Epithelial cell of proximal tubule (primary cell): ENCODE measurements around the gene ZNF594. TPM values are rescaled to one million over a fixed set of nuclear protein-coding genes. Genes with fewer than 3 reads are reported as not detected.
"Not testable (repeated sequence)": the region's sequence is repeated elsewhere in the genome, so short reads cannot be mapped to it uniquely, and the experiment has no call there.

Experiments
- DNase-seq: peaks from one replicate; pipeline ENCODE4 v3.0.0-alpha.2; 2011; ENCODE audit warnings: low read depth
- H3K4me3 ChIP-seq: 2 replicates; pipeline ENCODE4 v1.5.1; 2011; ENCODE audit warnings: low read depth, mild to moderate bottlenecking, low read length
- CTCF ChIP-seq: conservative IDR thresholded peaks from 2 replicates; pipeline ENCODE4 v1.5.1; 2012; ENCODE audit warnings: low read depth, mild to moderate bottlenecking, low read length
- total RNA-seq: library from RNA; depleted of rRNA; stranded (reverse); fragments of >200 nt; gene quantifications from 2 replicates; pipeline ENCODE4 v1.2.3, GENCODE V29; 2015

ZNF594 gene
- total RNA-seq, 1 donor from 2014 or later: 1.7 TPM

GRCh38 chr17:5226940-5227878 is 35.5 kb upstream of the ZNF594 start:
- no peak overlapping the region for H3K4me3 ChIP-seq
- no peak for TF ChIP-seq CTCF
- no peak for DNase-seq

DNA sequence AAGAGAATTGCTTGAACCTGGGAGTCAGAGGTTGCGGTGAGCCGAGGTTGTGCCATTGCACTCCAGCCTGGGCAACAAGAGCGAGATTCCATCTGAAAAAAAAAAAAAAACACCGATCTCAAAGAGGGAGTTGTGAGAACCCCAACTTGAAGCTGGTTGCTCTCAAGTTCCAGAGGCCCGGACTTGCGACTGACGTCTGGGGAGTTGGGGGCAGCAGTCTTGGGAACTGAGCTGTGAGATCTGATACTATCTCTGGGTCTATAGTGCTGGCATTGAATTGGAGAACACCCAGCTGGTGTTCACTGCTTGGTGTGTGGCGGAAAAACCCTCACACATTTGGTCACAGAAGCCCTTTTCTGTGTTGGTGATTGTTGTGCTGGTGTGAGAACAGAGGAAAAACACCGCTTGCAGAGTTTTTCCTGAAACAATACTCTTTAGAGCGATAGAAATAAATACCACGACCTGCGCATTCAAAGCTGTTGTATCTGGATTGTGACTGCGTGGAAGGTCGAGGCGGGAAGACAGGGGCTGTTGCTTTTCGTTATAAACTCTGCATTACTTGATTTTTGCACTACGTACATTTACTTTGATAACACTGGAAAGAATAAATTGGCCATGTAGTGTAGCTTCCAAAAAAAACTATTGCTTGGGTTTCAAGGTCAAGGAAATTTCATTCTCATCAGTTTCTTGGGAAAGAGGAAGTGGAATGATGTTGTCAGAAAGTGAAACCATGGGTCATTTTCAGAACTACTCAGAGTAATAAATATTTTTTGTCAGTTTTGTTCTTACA is 34.2 kb upstream of the ZNF594 start:
- no peak for TF ChIP-seq CTCF
- no peak overlapping the region for H3K4me3 ChIP-seq
- no peak for DNase-seq

DNA sequence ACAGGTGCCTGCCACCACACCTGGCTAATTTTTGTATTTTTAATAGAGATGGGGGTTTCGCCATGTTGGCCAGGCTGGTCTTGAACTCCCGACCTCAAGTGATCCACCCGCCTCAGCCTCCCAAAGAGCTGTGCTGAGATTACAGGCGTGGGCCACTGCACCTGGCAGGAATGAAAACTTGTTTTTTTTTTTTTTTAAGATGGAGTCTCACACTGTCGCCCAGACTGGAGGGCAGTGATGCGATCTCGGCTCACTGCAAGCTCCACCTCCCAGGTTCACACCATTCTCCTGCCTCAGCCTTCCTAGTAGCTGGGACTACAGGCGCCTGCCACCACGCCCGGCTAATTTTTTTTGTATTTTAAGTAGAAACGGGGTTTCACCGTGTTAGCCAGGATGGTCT is 30.2 kb upstream of the ZNF594 start:
- not testable (repeated sequence) for H3K4me3 ChIP-seq, DNase-seq

DNA sequence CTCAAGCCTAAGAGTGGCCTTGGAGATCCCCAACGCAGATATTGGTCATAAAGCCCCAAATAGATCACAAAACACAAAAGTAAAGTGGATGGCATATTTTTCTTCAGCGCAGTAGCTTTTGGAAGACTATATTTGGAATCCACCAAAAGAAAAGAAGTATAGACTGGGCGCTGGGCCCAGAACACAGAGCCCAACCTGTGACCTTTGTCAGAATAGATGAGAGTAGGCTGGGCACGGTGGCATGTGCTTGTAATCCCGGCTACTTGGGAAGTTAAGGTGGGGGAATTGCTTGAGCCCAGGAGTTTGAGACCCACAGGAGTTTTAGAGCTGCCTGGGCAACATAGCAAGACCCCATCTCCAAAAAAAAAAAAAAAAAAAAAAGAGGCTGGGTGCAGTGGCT is 28.4 kb upstream of the ZNF594 start:
- no peak overlapping the region for H3K4me3 ChIP-seq
- TF ChIP-seq CTCF: no peak
- no peak for DNase-seq

DNA sequence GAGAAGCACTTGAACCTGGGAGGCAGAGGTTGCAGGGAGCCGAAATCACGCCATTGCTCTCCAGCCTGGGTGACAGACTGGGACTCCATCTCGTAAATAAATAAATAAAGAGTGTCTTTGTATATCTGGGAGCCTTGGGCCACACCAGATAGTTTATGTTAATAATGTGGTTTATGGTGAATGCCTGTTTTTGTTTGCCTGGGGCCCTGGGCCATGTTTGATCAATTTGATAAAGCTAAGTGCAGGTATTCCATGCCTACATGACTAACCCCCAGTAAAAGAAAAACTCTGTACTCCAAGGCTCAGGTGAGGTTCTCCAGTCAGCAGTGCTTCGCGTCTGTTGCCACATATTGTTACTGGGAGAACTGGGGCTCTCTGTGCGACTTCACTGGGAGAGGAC is 27.9 kb upstream of the ZNF594 start:
- no peak for DNase-seq
- H3K4me3 ChIP-seq: no peak overlapping the region
- no peak for TF ChIP-seq CTCF

DNA sequence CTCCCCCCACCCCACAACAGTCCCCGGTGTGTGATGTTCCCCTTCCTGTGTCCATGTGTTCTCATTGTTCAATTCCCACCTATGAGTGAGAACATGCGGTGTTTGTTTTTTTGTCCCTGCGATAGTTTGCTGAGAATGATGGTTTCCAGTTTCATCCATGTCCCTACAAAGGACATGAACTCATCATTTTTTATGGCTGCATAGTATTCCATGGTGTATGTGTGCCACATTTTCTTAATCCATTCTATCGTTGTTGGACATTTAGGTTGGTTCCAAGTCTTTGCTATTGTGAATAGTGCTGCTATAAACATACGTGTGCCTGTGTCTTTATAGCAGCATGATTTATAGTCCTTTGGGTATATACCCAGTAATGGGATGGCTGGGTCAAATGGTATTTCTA is 25.9 kb upstream of the ZNF594 start:
- not testable (repeated sequence) for DNase-seq, H3K4me3 ChIP-seq

DNA sequence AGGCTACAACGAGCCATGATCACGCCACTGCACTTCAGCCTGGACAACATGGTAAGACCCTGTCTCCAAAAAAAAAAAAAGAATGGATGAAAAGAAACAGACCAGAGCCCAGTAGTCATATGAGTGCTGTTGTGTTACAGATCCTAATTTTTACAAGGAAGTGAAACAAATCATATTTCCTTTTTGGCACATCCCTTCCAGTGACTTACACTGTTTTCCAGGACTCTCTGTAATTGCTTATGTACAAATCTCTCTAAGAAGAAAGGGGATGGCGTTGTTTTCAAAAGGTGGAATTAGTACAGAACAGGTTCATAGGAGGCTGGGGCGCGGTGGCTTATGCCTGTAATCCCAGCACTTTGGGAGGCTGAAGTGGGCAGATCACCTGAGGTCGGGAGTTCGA is 19.8 kb upstream of the ZNF594 start:
- DNase-seq: no peak
- no peak for TF ChIP-seq CTCF
- H3K4me3 ChIP-seq: no peak overlapping the region
